Type B pancreatic cell (in vitro differentiated cells): ENCODE measurements around the gene SLC25A47. TPM values are rescaled to one million over a fixed set of nuclear protein-coding genes. Genes with fewer than 3 reads are reported as not detected.

Source experiments
- DNase-seq: peaks from one replicate; pipeline ENCODE4 v3.0.0; 2021; ENCODE audit warnings: mixed read lengths; ENCODE audit not compliant: unreplicated experiment; ENCODE audit errors: extremely low spot score
- H3K27ac Mint-ChIP-seq: 2 replicates; pipeline ENCODE4 v1.8.0; 2021; ENCODE audit warnings: mild to moderate bottlenecking, mixed read lengths
- H3K27me3 Mint-ChIP-seq: 2 replicates; pipeline ENCODE4 v1.8.0; 2021; ENCODE audit warnings: mixed read lengths
- H3K36me3 Mint-ChIP-seq: 2 replicates; pipeline ENCODE4 v1.8.0; 2021; ENCODE audit warnings: mixed read lengths
- H3K4me1 Mint-ChIP-seq: one replicate; pipeline ENCODE4 v1.8.0; 2021; ENCODE audit warnings: mixed read lengths; ENCODE audit not compliant: unreplicated experiment
- H3K4me3 Mint-ChIP-seq: 2 replicates; pipeline ENCODE4 v1.8.0; 2021; ENCODE audit warnings: mild to moderate bottlenecking, mixed read lengths
- H3K9me3 Mint-ChIP-seq: 2 replicates; pipeline ENCODE4 v1.8.0; 2021; ENCODE audit warnings: mixed read lengths
- CTCF ChIP-seq: fragments of 200-600 bp; sonication (generic); conservative IDR thresholded peaks from 2 replicates; pipeline ENCODE4 v1.5.0; 2021; ENCODE audit warnings: antibody characterized with exemption, mild to moderate bottlenecking
- total RNA-seq: library from RNA; stranded (reverse); gene quantifications from 2 replicates; pipeline ENCODE4 v1.2.1, GENCODE V29; 2021; ENCODE audit warnings: low replicate concordance

The SLC25A47 gene
- total RNA-seq, 1 donor from 2014 or later, result not detected

- no peak for TF ChIP-seq CTCF
- peaks cover 38% of the 10 kb centered on the region for H3K36me3 Mint-ChIP-seq
- no peaks in the 10 kb centered on the region for H3K4me1 Mint-ChIP-seq
Observed at GRCh38 chr14:100361626-100362025, 38.5 kb downstream of the SLC25A47 start.

GRCh38 chr14:100362311-100362927 lies 39.3 kb downstream of the SLC25A47 start:
- Mint-ChIP-seq H3K36me3 (peaks cover 35% of the 10 kb centered on the region), H3K4me1 (no peaks in the 10 kb centered on the region), H3K9me3 (no peaks in the 10 kb centered on the region), H3K27me3 (no peaks in the 10 kb centered on the region), H3K4me3 (no peak overlapping the region), H3K27ac (peak overlapping the region; percentile 31)
- no peak for DNase-seq
- no peak for TF ChIP-seq CTCF

More at GRCh38 chr14:100361626-100362025, 38.5 kb downstream of the SLC25A47 start:
- no peak overlapping the region for H3K27ac Mint-ChIP-seq
- H3K27me3 Mint-ChIP-seq, result no peaks in the 10 kb centered on the region
- DNase-seq, result no peak
- H3K4me3 Mint-ChIP-seq, result no peak overlapping the region
- H3K9me3 Mint-ChIP-seq, result no peaks in the 10 kb centered on the region

- TF ChIP-seq CTCF, result no peak
- H3K9me3 Mint-ChIP-seq, result no peaks in the 10 kb centered on the region
- H3K27me3 Mint-ChIP-seq, result no peaks in the 10 kb centered on the region
- no peak for DNase-seq
- H3K27ac Mint-ChIP-seq, result peak overlapping the region; percentile 31
- H3K4me1 Mint-ChIP-seq, result no peaks in the 10 kb centered on the region
- no peak overlapping the region for H3K4me3 Mint-ChIP-seq
- peaks cover 36% of the 10 kb centered on the region for H3K36me3 Mint-ChIP-seq
Observed at GRCh38 chr14:100363053-100363452, 39.9 kb downstream of the SLC25A47 start.

GRCh38 chr14:100364403-100364802 lies 41.3 kb downstream of the SLC25A47 start:
- no peak for DNase-seq
- Mint-ChIP-seq H3K27me3 (no peaks in the 10 kb centered on the region), H3K4me3 (no peak overlapping the region), H3K9me3 (no peaks in the 10 kb centered on the region), H3K27ac (no peak overlapping the region), H3K36me3 (peaks cover 26% of the 10 kb centered on the region), H3K4me1 (no peaks in the 10 kb centered on the region)
- no peak for TF ChIP-seq CTCF

- no peak overlapping the region for H3K27ac Mint-ChIP-seq
- no peak overlapping the region for H3K4me3 Mint-ChIP-seq
- H3K4me1 Mint-ChIP-seq, result no peaks in the 10 kb centered on the region
- H3K9me3 Mint-ChIP-seq, result no peaks in the 10 kb centered on the region
- TF ChIP-seq CTCF, result no peak
- no peaks in the 10 kb centered on the region for H3K27me3 Mint-ChIP-seq
- H3K36me3 Mint-ChIP-seq, result peaks cover 13% of the 10 kb centered on the region
- DNase-seq, result no peak
Observed at GRCh38 chr14:100365741-100366140, 42.6 kb downstream of the SLC25A47 start.
